Fibroblast of skin of left biceps (primary cell): ENCODE measurements around the gene PNKD.

Experiments used
- DNase-seq, 2 experiments: peaks; one replicate each; pipeline ENCODE4 v3.0.0-alpha.2; 2013; ENCODE audit warnings: low read depth in 2 of 2

PNKD gene, protein sequence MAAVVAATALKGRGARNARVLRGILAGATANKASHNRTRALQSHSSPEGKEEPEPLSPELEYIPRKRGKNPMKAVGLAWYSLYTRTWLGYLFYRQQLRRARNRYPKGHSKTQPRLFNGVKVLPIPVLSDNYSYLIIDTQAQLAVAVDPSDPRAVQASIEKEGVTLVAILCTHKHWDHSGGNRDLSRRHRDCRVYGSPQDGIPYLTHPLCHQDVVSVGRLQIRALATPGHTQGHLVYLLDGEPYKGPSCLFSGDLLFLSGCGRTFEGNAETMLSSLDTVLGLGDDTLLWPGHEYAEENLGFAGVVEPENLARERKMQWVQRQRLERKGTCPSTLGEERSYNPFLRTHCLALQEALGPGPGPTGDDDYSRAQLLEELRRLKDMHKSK

DNA sequence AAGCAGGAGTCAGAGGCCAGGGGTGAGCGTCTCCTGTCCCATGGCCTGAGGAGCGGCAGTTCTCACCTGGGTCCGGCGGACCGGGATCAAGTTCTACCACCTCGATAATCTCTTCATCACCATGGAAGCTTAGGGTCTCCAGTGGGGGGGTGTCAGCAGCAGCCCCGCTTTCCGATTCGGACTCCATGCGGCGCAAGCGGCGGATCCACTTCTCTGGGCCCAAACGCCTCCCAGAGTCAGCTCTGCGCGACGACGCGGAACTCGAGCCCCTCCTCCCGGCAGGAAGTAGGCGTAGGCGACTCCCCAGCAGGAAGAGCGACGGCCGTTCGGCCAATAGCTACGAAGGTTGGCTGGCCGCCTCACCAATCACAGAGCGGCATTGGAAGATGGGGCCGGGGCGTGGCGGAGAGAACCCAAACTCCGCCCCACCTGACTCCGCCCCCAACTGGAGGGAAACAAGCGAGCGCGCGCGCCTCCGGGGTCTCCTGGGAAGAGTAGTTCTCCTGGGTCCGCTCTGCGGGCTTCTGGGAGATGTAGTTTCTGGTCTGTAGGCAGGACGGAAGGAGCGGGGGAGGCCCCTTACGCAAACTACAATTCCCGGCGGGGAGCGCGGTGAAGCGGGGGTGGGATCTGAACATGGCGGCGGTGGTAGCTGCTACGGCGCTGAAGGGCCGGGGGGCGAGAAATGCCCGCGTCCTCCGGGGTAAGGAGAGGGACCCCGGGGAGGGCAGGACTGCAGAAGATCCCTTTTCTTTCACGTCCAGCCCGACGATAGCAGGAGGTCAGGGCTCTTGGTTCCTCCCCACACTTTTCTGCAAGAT is at the start of gene PNKD, which contains the start of gene AAMP:
Gene PNKD, plus strand, starts transcription at position 620 of the 821 bp plus-strand sequence. Its CDS starts 17 bp downstream, at position 637.
Gene AAMP, minus strand, starts transcription at position 238 of the 821 bp plus-strand sequence. Its CDS starts 51 bp downstream, at position 187.
- peak; percentile 99 for DNase-seq

DNA sequence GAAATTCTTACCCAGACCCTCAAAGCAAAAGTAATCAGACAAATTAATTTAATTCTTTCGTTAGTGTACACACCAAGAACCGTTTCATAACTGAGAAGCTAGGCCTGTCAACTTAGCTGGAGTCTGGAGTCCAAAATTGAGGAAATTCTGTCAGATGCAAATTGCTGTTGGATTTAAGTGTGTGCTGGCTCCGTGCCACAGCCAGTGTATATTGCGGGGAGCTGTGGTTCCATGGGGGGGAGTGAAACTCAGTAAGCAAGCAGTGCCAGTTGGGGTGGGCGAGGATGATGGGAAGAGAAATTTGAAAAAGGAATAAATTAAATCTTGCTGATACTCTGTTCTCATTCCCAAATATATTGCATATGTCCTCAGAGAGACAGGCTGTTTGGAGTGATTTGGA is 49.3 kb upstream of the PNKD start:
- DNase-seq: no peak

DNA sequence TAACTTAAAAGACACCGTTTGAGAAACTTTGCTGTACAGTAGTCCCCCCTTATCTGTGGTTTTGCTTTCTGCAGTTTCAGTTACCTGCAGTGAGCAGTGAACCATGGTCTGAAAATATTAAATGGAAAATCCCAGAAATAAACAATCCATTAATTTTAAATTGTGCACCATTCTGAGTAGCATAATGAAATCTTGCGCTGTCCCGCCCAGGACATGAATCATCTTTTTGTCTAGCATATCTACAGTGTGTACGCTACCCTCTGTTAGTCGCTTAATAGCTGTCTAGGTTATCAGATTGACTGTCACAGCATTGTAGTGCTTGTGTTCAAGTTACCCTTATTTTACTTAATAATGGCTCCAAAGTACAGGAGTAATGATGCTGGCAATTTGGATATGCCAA is 47.3 kb upstream of the PNKD start:
- no peak for DNase-seq

DNA sequence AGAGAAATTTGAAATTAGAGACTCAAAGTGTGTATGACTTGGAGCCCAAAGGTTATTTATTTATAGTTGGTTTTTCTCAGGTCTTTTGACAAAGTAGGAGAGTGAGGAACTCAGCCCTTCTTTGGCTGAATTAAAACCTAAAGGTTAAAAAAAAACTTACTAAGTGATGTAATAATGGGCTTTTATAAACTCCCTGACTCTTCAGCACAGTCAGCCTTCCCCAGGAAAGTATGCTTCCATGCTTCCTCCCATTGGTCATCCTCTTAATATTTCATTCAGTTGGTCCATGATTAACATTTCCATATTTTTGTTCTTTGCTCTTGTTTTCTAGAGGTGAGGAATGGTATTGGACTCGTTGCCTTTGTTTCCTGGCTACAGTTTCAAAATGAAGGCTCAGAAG is 46.1 kb upstream of the PNKD start:
- DNase-seq: no peak

DNA sequence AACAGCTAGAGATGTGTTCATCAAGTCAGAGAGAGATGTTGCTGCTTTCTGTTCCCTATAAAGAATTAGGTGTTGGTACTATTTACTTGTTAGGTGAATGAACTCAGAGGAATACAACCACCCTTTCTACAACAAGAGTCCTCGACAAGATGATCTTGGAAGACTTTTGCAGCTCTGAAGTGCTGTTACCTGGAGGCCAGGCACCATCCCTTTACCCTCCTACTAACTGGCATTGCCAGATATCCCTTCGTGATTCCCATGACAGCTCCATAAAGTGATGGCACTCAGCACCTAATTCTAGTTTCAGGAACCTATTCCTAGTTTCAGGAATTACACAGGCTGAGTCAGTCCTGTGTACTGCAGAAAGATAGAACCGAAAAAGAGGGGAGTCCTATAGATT is 43.4 kb upstream of the PNKD start:
- DNase-seq: no peak

DNA sequence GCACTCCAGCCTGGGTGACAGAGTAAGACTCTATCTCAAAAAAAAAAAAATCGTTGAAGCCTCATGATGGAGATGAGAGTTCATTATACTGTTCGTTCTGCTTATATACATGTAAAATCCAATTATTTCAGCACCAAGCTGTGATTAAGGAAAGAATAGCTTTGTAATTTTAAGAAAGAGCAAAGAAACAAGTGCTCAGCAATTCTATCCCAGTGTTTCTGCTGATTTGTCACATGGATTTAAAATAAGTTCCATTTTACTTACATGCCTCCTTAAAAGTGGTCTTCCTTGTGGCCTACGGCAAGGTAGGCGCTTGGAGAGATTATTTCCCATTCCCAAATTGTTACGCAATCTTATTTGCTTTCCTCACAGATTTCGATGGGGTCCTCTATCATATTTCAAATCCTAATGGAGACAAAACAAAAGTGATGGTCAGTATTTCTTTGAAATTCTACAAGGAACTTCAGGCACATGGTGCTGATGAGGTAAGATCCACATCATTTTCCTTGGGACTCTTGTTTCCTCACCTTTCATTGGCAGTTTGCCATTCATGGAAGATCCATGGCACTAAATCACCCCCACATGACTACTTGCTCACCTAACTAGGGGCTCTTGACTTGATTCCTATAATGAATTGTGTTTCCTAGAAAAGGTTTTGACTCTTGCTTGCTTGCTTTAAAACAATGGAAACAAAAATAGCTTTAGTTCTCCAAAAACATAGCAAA is 41.8 kb upstream of the PNKD start:
- no peak for DNase-seq

DNA sequence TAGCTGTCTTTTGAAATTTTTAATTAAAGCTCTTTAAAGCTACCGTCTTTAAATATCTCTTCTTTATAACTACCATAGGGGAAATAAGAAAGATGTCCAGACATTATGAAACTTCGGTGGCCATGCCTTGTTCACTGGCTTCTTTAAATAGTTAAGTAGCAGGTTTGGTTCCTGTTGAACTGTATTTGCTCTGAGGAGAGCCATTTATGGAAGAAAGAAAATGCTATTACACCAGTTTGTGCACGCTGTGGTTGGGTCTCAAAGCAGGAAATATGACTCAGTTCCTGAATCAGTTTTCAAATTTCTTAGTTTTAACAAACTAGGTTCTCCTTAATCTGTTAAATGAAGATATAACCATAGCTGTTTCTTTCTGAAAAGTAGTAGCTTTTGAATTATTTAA is 41.1 kb upstream of the PNKD start:
- peak; percentile 60 to 65 for DNase-seq

DNA sequence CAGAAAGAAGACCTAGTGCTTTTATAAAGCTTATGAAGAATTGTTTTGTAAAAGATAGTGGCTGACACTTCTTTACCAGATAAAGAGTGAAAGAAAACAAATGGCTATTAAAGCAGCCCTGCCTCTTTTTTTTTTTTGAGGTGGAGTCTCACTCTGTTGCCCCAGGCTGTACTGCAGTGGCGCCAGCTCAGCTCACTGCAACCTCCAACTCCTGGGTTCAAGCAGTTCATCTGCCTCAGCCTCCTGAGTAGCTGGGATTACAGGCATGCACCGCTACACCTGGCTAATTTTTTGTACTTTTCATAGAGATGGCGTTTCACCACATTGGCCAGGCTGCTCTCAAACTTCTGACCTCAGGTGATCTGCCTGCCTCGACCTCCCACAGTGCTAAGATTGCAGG is 40.5 kb upstream of the PNKD start:
- DNase-seq: no peak

DNA sequence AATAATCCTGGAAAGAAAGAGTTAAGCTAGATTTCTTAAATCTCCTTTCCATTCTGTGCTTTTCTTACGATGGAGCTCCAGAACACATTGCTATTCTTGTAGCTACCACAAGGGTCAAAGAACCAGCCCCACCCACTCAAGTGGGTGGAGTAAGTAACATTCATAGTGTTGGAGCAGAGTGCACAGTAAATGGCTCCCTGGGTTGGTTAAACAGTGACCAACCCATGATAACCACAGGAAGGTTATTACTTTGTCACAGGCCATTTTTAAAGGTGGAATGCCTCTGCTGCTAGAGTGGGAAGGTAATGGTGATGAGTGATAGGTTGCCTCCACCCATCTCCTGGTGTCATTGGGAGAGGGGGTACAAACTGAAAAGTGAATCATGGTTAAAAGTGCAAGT is 39.4 kb upstream of the PNKD start:
- no peak for DNase-seq

DNA sequence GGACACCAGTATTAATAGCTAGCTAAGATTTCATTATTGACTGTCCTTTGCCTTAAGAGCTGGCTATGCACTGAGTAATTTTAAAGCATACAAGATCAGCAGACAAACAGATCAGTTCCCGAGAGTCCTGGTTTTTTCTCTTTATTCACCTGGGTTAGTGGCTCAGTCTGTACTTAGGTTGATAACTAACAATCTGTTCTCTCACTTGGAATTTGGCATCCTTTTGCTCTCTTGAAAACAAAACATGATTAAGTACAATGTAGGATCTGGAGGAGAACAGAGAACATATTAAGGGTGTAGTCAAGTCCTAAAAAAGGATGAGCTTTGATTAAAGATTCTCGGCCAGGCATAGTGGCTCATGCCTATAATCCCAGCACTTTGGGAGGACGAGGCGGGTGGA is 36.8 kb upstream of the PNKD start:
- DNase-seq: no peak

DNA sequence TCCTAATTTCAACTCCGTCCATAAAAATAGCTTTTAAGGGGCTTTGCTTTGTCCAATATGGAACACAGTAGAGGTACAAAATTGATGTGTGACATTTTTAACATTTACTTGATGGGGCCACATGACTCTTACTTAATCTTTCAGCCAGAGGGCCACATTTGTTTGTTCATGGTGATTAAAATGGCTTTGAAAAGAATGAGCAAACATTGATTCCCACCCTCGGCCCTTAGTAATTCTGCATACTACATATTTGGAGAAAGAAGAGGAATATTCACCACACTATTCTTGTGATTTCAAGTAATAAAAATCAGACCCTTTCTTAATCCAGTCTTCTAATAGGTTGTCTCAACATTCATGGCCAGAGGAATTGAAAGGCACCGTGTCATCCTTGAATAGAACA is 35.8 kb upstream of the PNKD start:
- DNase-seq: no peak

DNA sequence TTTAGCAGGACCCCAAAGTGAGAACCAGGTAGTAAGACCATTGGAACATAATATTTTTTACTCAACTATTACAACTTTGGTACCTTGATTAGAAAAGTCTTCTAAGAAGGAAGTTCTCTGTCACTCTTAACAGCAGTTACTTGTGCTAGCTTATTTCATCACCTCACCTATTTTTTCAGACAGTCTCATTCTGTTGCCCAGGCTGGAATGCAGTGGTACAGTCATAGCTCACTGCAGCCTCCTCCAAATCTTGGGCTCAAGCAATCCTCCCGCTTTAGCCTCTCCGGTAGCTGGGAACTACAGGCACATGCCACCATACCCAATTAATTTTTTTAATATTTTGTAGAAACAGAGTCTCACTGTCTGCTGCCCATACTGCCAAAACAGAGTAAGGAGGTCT is 35.3 kb upstream of the PNKD start:
- DNase-seq: no peak

DNA sequence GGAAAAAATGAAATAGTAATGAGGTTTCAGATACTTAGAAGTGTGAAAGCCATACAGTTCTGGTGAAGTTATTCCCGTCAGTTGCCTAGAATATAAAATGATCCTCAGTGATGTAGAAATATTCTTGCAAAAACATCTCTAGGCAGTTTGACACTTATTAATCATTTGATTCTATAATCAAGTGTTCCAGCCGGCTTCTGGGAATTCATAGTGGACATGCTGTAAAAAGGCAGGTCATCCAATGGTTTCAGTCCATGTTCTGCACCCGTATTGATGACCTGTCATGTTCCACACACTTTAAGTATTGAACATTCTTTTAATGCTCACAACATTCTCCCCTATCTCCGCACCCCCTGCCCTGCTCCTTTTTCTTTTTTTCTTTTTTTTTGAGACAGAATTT is 33.5 kb upstream of the PNKD start:
- DNase-seq: no peak

DNA sequence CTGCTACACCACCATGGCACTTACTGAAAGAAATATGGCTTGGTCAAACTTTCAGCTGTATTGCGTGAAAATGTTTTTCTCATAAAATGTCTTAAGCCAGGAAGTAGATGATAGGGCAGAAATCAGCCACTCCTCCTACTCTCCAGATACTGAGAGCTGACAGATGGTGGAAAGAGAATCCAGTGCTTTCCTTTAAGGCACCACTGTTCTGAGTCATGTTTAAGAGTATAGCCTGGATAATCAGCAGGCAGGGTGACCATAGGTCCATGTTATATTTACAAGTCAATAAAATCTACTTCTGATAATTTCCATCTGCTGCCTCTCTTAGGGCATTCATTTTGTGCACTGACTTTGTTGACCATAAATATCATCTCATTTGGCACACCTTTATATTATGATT is 31.4 kb upstream of the PNKD start:
- DNase-seq: no peak

DNA sequence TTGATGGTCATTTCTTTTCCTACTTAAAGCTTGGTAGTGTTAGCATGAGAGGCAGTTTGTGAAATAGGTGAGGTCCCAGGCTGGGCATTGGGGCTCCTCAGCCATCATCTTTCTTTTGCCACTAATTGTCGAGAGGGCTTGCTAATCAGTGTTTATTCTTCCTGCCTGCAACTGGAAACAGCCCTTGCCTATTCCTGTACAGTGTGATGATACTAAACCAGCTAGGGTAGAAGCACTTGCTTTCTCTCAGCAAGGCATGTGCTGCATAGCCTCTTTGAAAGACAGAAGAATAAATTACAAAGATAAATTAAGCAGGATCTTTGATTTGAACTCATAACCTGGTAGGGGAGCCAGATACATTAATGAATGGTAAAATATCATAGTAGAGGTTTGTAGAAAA is 26.1 kb upstream of the PNKD start:
- no peak for DNase-seq

DNA sequence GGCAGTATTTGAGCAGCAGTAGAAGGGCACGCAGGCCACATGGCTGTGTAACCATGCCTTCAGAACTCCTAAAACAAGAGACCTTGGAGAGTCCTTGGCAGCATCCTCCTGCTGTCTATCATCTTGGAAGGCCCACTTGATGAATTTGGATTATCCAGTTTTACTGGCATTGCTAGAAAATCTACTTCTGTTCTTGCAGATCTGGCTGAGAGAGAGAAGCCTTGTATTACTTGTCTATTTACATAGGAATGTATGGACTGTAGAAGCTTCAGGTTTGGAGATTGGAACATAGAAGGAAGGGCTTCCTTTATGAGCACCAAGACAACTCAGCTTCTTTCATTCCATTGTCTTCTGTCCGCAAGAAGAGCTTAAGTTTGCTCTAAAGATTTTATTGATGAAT is 25.7 kb upstream of the PNKD start:
- no peak for DNase-seq

DNA sequence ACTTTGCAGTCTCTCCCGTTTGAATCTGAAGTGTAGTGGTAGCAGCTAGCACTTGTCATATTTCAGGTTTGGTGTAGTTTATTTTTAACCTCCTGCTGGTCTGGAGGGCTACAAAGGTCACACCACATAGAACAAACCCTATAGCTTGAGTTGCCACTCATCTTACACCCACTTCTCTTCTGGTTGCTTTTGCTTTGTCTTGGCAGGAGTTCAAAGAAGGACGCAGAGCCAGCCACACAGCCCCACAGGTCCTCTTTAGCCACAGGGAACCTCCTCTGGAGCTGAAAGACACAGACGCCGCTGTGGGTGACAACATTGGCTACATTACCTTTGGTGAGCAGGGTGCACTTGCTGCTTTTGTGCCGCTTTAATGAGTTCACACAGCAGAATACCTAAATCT is 25.1 kb upstream of the PNKD start:
- no peak for DNase-seq

DNA sequence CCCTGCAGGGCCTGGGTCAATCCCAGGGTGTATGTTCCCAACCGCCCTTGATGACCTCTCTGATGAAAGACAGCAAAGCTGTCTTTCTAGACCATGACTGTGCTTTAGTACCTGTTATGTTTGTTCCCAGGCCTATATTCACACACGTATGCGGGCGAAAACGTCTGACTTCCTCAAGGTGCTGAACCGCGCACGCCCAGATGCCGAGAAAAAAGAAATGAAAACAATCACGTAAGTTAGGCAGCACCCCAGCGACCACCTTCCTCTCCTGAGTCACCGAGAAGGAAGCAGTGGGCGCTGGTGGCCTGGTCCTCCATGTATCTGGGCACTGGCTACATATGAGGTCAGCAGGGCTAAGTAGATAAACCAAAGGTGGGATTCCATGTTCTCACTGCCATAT is 20.6 kb upstream of the PNKD start:
- DNase-seq: no peak

DNA sequence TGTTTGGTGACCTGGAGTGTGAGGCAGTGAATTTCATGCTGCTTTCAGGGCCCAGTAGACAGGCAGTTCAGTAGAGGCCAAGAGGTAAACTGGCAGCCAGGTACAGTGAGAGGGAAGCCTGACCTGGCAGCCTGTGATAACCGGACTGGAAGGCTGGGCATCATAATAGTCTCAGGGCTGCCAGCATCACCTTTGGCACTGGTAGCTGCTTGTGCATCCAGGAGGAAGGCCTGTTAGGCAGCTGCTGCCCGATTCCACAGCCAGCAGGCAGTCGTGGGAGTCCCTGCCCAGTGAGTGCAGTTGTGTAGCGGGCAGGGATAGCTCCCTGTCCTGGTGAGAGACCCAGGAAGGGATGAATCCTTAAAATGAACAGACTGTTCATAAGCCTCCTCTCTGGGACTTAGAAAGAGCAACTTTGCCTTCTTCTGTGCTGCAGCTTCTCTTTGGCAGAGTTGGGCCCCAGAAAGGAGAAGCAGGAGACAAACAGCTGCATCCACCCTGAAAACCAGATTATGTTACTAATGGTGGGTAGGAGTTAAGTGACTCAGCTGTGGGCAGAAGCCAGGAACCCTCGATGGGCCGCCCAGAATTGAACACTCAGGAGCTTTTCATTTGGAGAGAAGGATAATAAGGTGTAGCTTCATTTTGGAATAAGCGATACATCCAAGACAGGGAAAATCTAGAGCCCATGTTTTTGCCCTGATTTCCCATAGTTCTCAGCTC is 17.6 kb upstream of the PNKD start:
- no peak for DNase-seq

DNA sequence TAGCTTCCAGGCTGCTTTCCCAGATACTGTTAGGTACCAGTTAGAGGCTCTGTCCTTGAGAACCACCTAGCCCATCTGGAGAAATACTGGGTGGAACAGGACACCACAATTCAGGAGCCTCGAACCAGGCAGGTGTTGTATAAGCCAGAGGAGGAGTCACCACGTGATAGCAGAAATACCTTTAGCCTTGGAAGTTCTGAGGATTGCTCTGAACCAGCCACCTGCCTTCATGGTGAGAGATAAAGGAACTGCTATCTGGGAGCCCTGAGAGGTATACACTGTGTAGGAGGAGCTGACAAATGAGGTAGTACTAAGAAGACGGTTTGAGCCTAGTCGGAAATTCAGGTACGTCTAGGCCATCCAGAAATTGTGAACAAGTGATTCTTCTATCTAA is 17.1 kb upstream of the PNKD start:
- no peak for DNase-seq

DNA sequence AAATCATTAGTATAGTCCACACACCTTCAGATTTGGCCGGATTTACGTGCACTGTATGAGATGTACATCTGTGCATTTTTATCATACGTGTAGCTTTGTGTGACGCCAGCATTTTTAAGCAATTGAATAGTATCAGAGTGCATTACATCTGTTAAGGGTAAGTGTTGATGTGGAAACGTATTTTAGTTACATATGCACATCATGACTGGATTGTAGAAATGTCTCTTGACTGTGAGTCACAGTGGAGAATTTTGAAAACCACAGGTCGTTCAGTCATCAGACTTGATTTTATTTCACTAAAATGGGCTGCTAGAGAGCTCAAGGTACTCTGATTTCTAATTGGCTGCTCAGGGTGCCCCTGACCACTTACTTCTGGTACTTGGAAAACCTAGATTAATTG is 14.9 kb upstream of the PNKD start:
- peak; percentile 18 to 21 for DNase-seq
